Keratinocyte (primary cell): Measurements from ENCODE around the gene WFS1. TPM values are rescaled to one million over a fixed set of nuclear protein-coding genes. Genes with fewer than 3 reads are reported as not detected.

Source experiments
- DNase-seq: peaks from one replicate; pipeline ENCODE4 v3.0.0-alpha.2; 2011; ENCODE audit warnings: low read depth, missing footprints, low spot score
- FAIRE-seq: peaks from 2 replicates; lab custom pipeline; 2011; peaks lifted over from hg19 to GRCh38; lab: Jason Lieb, UNC
- H2AFZ ChIP-seq: 2 replicates; pipeline ENCODE4 v1.6.0; 2012; ENCODE audit warnings: low read length, control low read depth, inconsistent platforms; ENCODE audit not compliant: control insufficient read depth
- H3K27ac ChIP-seq: 2 replicates; pipeline ENCODE4 v1.5.1; 2011; ENCODE audit warnings: low read length; ENCODE audit not compliant: control insufficient read depth, insufficient read depth
- H3K27me3 ChIP-seq: 3 replicates; pipeline ENCODE4 v1.6.0; 2011; ENCODE audit warnings: low read length; ENCODE audit not compliant: control insufficient read depth, insufficient read depth; ENCODE audit errors: extremely low read depth
- H3K36me3 ChIP-seq, 2 experiments: 2 replicates in 1 of 2; 3 replicates in 1 of 2; pipeline ENCODE4 v1.5.1; 2011; ENCODE audit warnings: low read length in 2 of 2, mild to moderate bottlenecking in 1 of 2; ENCODE audit not compliant: control insufficient read depth in 2 of 2, insufficient read depth in 2 of 2; ENCODE audit errors: extremely low read depth in 1 of 2
- H3K4me1 ChIP-seq: 3 replicates; pipeline ENCODE4 v1.5.1; 2011; ENCODE audit warnings: low read length; ENCODE audit not compliant: control insufficient read depth, insufficient read depth; ENCODE audit errors: extremely low read depth
- H3K4me2 ChIP-seq: 3 replicates; pipeline ENCODE4 v1.6.0; 2011; ENCODE audit warnings: low read depth, low read length; ENCODE audit not compliant: control insufficient read depth, insufficient read depth; ENCODE audit errors: extremely low read depth
- H3K4me3 ChIP-seq, 3 experiments: fragments of 200-600 bp in 1 of 3; sonication (generic) in 1 of 3; 2 replicates in 2 of 3; 3 replicates in 1 of 3; pipeline ENCODE4 v1.5.1; 2011 to 2016; ENCODE audit warnings: low read length in 3 of 3, mild to moderate bottlenecking in 3 of 3, control low read depth in 2 of 3, inconsistent platforms in 1 of 3, low read depth in 1 of 3, mixed read lengths in 1 of 3, mixed run types in 1 of 3, moderate library complexity in 1 of 3; ENCODE audit not compliant: control insufficient read depth in 2 of 3, insufficient read depth in 2 of 3; ENCODE audit errors: extremely low read depth in 1 of 3
- H3K79me2 ChIP-seq: 2 replicates; pipeline ENCODE4 v1.6.0; 2012; ENCODE audit warnings: low read length; ENCODE audit not compliant: control insufficient read depth, insufficient read depth
- H3K9ac ChIP-seq: 3 replicates; pipeline ENCODE4 v1.6.0; 2011; ENCODE audit warnings: low read length; ENCODE audit not compliant: control insufficient read depth, insufficient read depth; ENCODE audit errors: extremely low read depth
- H3K9me1 ChIP-seq: 3 replicates; pipeline ENCODE4 v1.6.0; 2011; ENCODE audit warnings: low read length; ENCODE audit not compliant: control insufficient read depth, insufficient read depth; ENCODE audit errors: extremely low read depth
- H3K9me3 ChIP-seq: 2 replicates; pipeline ENCODE4 v1.5.1; 2012; ENCODE audit warnings: low read depth, low read length; ENCODE audit not compliant: control insufficient read depth
- H4K20me1 ChIP-seq: 3 replicates; pipeline ENCODE4 v1.6.0; 2011; ENCODE audit warnings: low read length; ENCODE audit not compliant: control insufficient read depth, insufficient read depth; ENCODE audit errors: extremely low read depth
- CTCF ChIP-seq, 3 experiments: IDR thresholded peaks in 1 of 3; conservative IDR thresholded peaks in 1 of 3; optimal IDR thresholded peaks in 1 of 3; 2 replicates in 2 of 3; 3 replicates in 1 of 3; pipeline versions ENCODE3 to v1.5.1; 2011; ENCODE audit warnings: low read length in 3 of 3, mild to moderate bottlenecking in 3 of 3, moderate library complexity in 2 of 3, control low read depth in 1 of 3, inconsistent platforms in 1 of 3; ENCODE audit not compliant: insufficient read depth in 2 of 3; ENCODE audit errors: extremely low read depth in 1 of 3
- EZH2 ChIP-seq: IDR thresholded peaks from one replicate; pipeline ENCODE4 v1.6.1; 2012; ENCODE audit warnings: inconsistent platforms, mild to moderate bottlenecking, low read length, moderate library complexity
- dilution Hi-C: fragments of 300-500 bp; cut with MboI; formaldehyde crosslinking; loops from one replicate; pipeline ENCODE4 v1.7.0; 2020; ENCODE audit warnings: low sequenced_read_pairs; ENCODE audit not compliant: extremely low pct_ligation_motif_present
- polyA plus RNA-seq, 5 experiments: library from polyadenylated mRNA; depleted of rRNA in 3 of 5; stranded (reverse) in 3 of 5; stranded (forward) in 1 of 5; unstranded in 1 of 5; fragments of >200 nt; gene quantifications; 1 replicate in 1 of 5; 2 replicates in 3 of 5; 3 replicates in 1 of 5; pipeline versions ENCODE4 v1.2.1 to v1.2.3, GENCODE V29; 2011 to 2012; ENCODE audit warnings: missing spikeins in 2 of 5, low read depth in 1 of 5, low replicate concordance in 1 of 5

The WFS1 gene
- polyA plus RNA-seq, 1 donor (not counting 4 experiments of a cell fraction or from before 2014, with no cell fraction given) = 7.0 TPM

GRCh38 chr4:6342530-6343293 is 73.1 kb downstream of the WFS1 start:
- dilution Hi-C loops = no loop called here
- Histone ChIP-seq H2AFZ (no peak overlapping the region), H3K27me3 (no peaks in the 10 kb centered on the region), H3K4me1 (peaks cover 9% of the 10 kb centered on the region), H3K27ac (no peak overlapping the region), H3K36me3 (peaks cover 0 to 3% of the 10 kb centered on the region in 2 experiments), H3K9me3 (no peaks in the 10 kb centered on the region), H3K79me2 (no peaks in the 10 kb centered on the region), H4K20me1 (no peaks in the 10 kb centered on the region), H3K4me2 (no peak overlapping the region), H3K9me1 (no peaks in the 10 kb centered on the region), H3K4me3 (no peak overlapping the region), H3K9ac (no peak overlapping the region)
- DNase-seq = no peak
- FAIRE-seq = no peak
- TF ChIP-seq EZH2 = no peak

GRCh38 chr4:6343939-6344408 is 74.3 kb downstream of the WFS1 start:
- peak overlapping the region; percentile 60 for H2AFZ ChIP-seq
- H3K79me2 ChIP-seq = no peaks in the 10 kb centered on the region
- H3K4me2 ChIP-seq = peak overlapping the region; percentile 65
- H3K27me3 ChIP-seq = no peaks in the 10 kb centered on the region
- no peak for TF ChIP-seq EZH2
- peak; percentile 42 to 69 (median 45) for TF ChIP-seq CTCF (optimal IDR thresholded peaks at IDR 0.05 in 1 of 3, IDR thresholded peaks at IDR 0.05 in 1 of 3, conservative IDR thresholded peaks at IDR 0.05 in 1 of 3; ENCODE audit: extremely low read depth in 1 of 3, insufficient read depth in 2 of 3, low read length in 3 of 3)
- peaks cover 9% of the 10 kb centered on the region for H3K4me1 ChIP-seq
- peaks cover 0 to 3% of the 10 kb centered on the region in 2 experiments for H3K36me3 ChIP-seq
- peak; percentile 55 for DNase-seq
- dilution Hi-C loops = no loop called here
- H3K9ac ChIP-seq = peak overlapping the region; percentile 46
- no peaks in the 10 kb centered on the region for H3K9me3 ChIP-seq
- no peaks in the 10 kb centered on the region for H4K20me1 ChIP-seq
- peak overlapping the region; percentile 66 for H3K27ac ChIP-seq
- peak; percentile 72 for FAIRE-seq
- H3K4me3 ChIP-seq = peak overlapping the region in 1 of 3 experiments; percentile 25
- no peaks in the 10 kb centered on the region for H3K9me1 ChIP-seq
